HepG2 (cell line): Measurements from ENCODE around the gene ANO6. TPM values are rescaled to one million over a fixed set of nuclear protein-coding genes. Genes with fewer than 3 reads are reported as not detected.

Experiments
- ATAC-seq: fragments of 200-7000 bp; cut with Tn5 transposase; 3 replicates; pipeline ENCODE4 v1.9.1; 2020; ENCODE audit warnings: mild to moderate bottlenecking, moderate library complexity
- BruUV-seq: library from RNA; stranded (reverse); fragments of 400-500 nt; replicated peaks from 2 replicates; lab custom pipeline; 2021; lab: Mats Ljungman, UMichigan
- CTCF ChIA-PET: fragments of 300-600 bp; formaldehyde crosslinking; extraction: SDS; loops from one replicate; lab custom pipeline; 2021; ENCODE audit warnings: low total read pairs, inconsistent platforms, low intra/inter-chr PET ratio; lab: Yijun Ruan, JAX
- POLR2A ChIA-PET: fragments of 350-600 bp; sonication (Branson Sonifier 250); formaldehyde crosslinking; loops from one replicate; lab custom pipeline; 2020; ENCODE audit warnings: antibody characterized with exemption, inconsistent platforms; lab: Yijun Ruan, JAX
- DNase-seq: peaks from one replicate; pipeline ENCODE4 v3.0.0-alpha.2; 2015; ENCODE audit warnings: low spot score
- FAIRE-seq: peaks from 3 replicates; lab custom pipeline; 2011; peaks lifted over from hg19 to GRCh38; lab: Jason Lieb, UNC
- H2AFZ ChIP-seq: one replicate; pipeline ENCODE4 v1.6.1; 2011; ENCODE audit warnings: low read length, inconsistent platforms
- H3K27ac ChIP-seq: fragments of 300-600 bp; 3 replicates; pipeline ENCODE4 v1.8.0; 2011; ENCODE audit warnings: mixed run types, mild to moderate bottlenecking, mixed read lengths, low read length, inconsistent platforms; ENCODE audit not compliant: insufficient read depth; ENCODE audit errors: extremely low read length
- H3K27me3 ChIP-seq, 2 experiments: fragments of 200-600 bp in 1 of 2; 2 replicates in 1 of 2; 3 replicates in 1 of 2; pipeline versions ENCODE4 v1.6.0 to v1.8.0; 2011; ENCODE audit warnings: low read length in 2 of 2, mild to moderate bottlenecking in 2 of 2, moderate library complexity in 2 of 2, inconsistent platforms in 1 of 2; ENCODE audit not compliant: insufficient read depth in 2 of 2, control insufficient read depth in 1 of 2
- H3K36me3 ChIP-seq, 2 experiments: fragments of 200-600 bp in 1 of 2; replicated peaks in 1 of 2; 2 replicates in 1 of 2; 3 replicates in 1 of 2; pipeline versions ENCODE4 v1.5.1 to v1.8.0; 2011; ENCODE audit warnings: low read length in 2 of 2, inconsistent platforms in 1 of 2; ENCODE audit not compliant: insufficient read depth in 2 of 2, control insufficient read depth in 1 of 2
- H3K4me1 ChIP-seq: 2 replicates; pipeline ENCODE4 v1.5.1; 2012; ENCODE audit warnings: low read length, inconsistent platforms; ENCODE audit not compliant: insufficient read depth
- H3K4me2 ChIP-seq: 2 replicates; pipeline ENCODE4 v1.6.0; 2011; ENCODE audit warnings: low read depth, low read length, inconsistent platforms
- H3K4me3 ChIP-seq, 3 experiments: fragments of 200-600 bp in 1 of 3; sonication (generic), shearing (Covaris generic) in 1 of 3; replicated peaks in 1 of 3; 2 replicates each; pipeline ENCODE4 v1.5.1; 2011 to 2016; ENCODE audit warnings: low read length in 3 of 3, inconsistent platforms in 2 of 3, low read depth in 2 of 3, mild to moderate bottlenecking in 2 of 3, control low read depth in 1 of 3, mixed read lengths in 1 of 3; ENCODE audit not compliant: insufficient read depth in 1 of 3
- H3K79me2 ChIP-seq: one replicate; pipeline ENCODE4 v1.6.1; 2011; ENCODE audit warnings: low read length, inconsistent platforms; ENCODE audit not compliant: insufficient read depth
- H3K9ac ChIP-seq: 2 replicates; pipeline ENCODE4 v1.6.0; 2011; ENCODE audit warnings: mild to moderate bottlenecking, low read depth, low read length, inconsistent platforms; ENCODE audit not compliant: insufficient read depth
- H3K9me3 ChIP-seq: 2 replicates; pipeline ENCODE4 v1.5.1; 2012; ENCODE audit warnings: mild to moderate bottlenecking, low read length
- H4K20me1 ChIP-seq: 2 replicates; pipeline ENCODE4 v1.6.0; 2011; ENCODE audit warnings: inconsistent platforms, mild to moderate bottlenecking, low read length, moderate library complexity; ENCODE audit not compliant: insufficient read depth
- CHCHD3 ChIP-seq: sonication (generic); formaldehyde crosslinking; IDR thresholded peaks from 2 replicates; pipeline ENCODE4 v1.8.0; 2022; ENCODE audit warnings: mild to moderate bottlenecking, missing genetic modification reagents, moderate library complexity
- HINFP ChIP-seq: sonication (generic); formaldehyde crosslinking; IDR thresholded peaks from 2 replicates; pipeline ENCODE4 v1.4.0; 2020; ENCODE audit warnings: low read depth, mild to moderate bottlenecking, missing genetic modification reagents
- NCOA5 ChIP-seq: sonication (generic); formaldehyde crosslinking; IDR thresholded peaks from 2 replicates; pipeline ENCODE4 v1.4.0; 2020; ENCODE audit warnings: missing genetic modification reagents
- ONECUT2 ChIP-seq: sonication (generic); formaldehyde crosslinking; IDR thresholded peaks from 2 replicates; pipeline ENCODE4 v1.4.0; 2020; ENCODE audit warnings: missing genetic modification reagents
- RARG ChIP-seq: sonication (generic); formaldehyde crosslinking; IDR thresholded peaks from 2 replicates; pipeline ENCODE4 v1.4.0; 2020; ENCODE audit warnings: low read depth, mild to moderate bottlenecking, missing genetic modification reagents
- SMC3 ChIP-seq: IDR thresholded peaks from 2 replicates; pipeline ENCODE4 v1.6.1; 2011; ENCODE audit warnings: low read length, improper control_type of control experiment
- ZBED4 ChIP-seq: sonication (generic); formaldehyde crosslinking; IDR thresholded peaks from 2 replicates; pipeline ENCODE4 v1.4.0; 2020; ENCODE audit warnings: missing genetic modification reagents, borderline replicate concordance
- ZFP82 ChIP-seq: sonication (generic); formaldehyde crosslinking; IDR thresholded peaks from 2 replicates; pipeline ENCODE4 v1.5.1; 2020; ENCODE audit warnings: mild to moderate bottlenecking, missing genetic modification reagents, borderline replicate concordance
- ZNF234 ChIP-seq: sonication (generic); formaldehyde crosslinking; conservative IDR thresholded peaks from 2 replicates; pipeline ENCODE4 v1.5.1; 2020; ENCODE audit warnings: mild to moderate bottlenecking, missing genetic modification reagents
- ZNF3 ChIP-seq: IDR thresholded peaks from 2 replicates; pipeline ENCODE4 v1.7.0; 2017; ENCODE audit warnings: inconsistent platforms
- ZNF609 ChIP-seq: sonication (generic); formaldehyde crosslinking; IDR thresholded peaks from 2 replicates; pipeline ENCODE4 v1.4.0; 2020; ENCODE audit warnings: mild to moderate bottlenecking, missing genetic modification reagents, borderline replicate concordance
- WGBS: methylation state at CpG from one replicate; pipeline ENCODE4 v1.1.6; 2017; ENCODE audit warnings: low lambda C conversion rate; 5-methylcytosine and 5-hydroxymethylcytosine counted together
- in situ Hi-C: cut with HindIII; loops from 2 replicates; pipeline ENCODE4 v1.10.0; 2017; ENCODE audit warnings: low pct_unique_long_range_greater_than_20kb; ENCODE audit not compliant: extremely low pct_ligation_motif_present
- intact Hi-C: fragments of 100-400 bp; cut with micrococcal nuclease; formaldehyde crosslinking; loops from one replicate; pipeline ENCODE4 v1.10.0; 2022; ENCODE audit not compliant: unreplicated experiment
- polyA plus RNA-seq, 8 experiments: library from polyadenylated mRNA; depleted of rRNA in 3 of 8; stranded (reverse) in 7 of 8; unstranded in 1 of 8; fragments of >200 nt; fragmentation: Illumina TruSeq in 4 of 8; extraction: Trizol in 4 of 8; gene quantifications; 2 replicates each; pipeline versions ENCODE4 v1.2.1 to v1.2.3, GENCODE V29; 2011 to 2016; ENCODE audit warnings: low read depth in 4 of 8, missing spikeins in 1 of 8, mixed read lengths in 1 of 8; ENCODE audit not compliant: insufficient read depth in 1 of 8
- total RNA-seq, 5 experiments: library from RNA; depleted of rRNA; stranded (reverse); fragments of >200 nt; fragmentation: Illumina TruSeq; extraction: Trizol; gene quantifications; 2 replicates each; pipeline ENCODE4 v1.2.3, GENCODE V29; 2016; ENCODE audit warnings: low read depth in 1 of 5

The ANO6 gene
- total and polyA plus RNA-seq, 2 of the 13 experiments (the other 11 are each of a cell fraction or from before 2014, with no cell fraction given), result 37.8 to 57.1 TPM

GRCh38 chr12:45263587-45263986, 47.7 kb downstream of the ANO6 start:
- POLR2A ChIA-PET, result no interaction called here
- Histone ChIP-seq H3K4me1 (peaks cover 52% of the 10 kb centered on the region), H3K4me2 (no peak overlapping the region), H2AFZ (no peak overlapping the region), H3K4me3 (no peak overlapping the region), H4K20me1 (0 out of 2 replicates have a peak, but pooled peaks cover 2% of the 10 kb centered on the region), H3K9me3 (no peaks in the 10 kb centered on the region), H3K27ac (no peak overlapping the region), H3K36me3 (no peaks in the 10 kb centered on the region), H3K79me2 (peaks cover 16% of the 10 kb centered on the region), H3K9ac (no peak overlapping the region), H3K27me3 (no peaks in the 10 kb centered on the region)
- no TSS peak for BruUV-seq
- 86% methylated on average over 3 of the region's 3 CpGs for WGBS
- ATAC-seq (no peak), DNase-seq (no peak), FAIRE-seq (no peak)
- in situ Hi-C loops, result loop anchor here (5.0 kb wide), 1 partner anchor 36 kb away; no protein-coding TSS in a partner anchor
- CTCF ChIA-PET, result no interaction called here
- intact Hi-C loops, result loop anchor here (5.0 kb wide), 1 partner anchor 46 kb away; the partner anchor contains the start of gene ANO6
- TF ChIP-seq CHCHD3, result no peak
- no peak for TF ChIP-seq ZNF609 (CRISPR knock-in tag)
- TF ChIP-seq ONECUT2 (CRISPR knock-in tag), result no peak
- TF ChIP-seq ZNF3 (CRISPR knock-in tag), result no peak
- TF ChIP-seq ZBED4 (CRISPR knock-in tag), result no peak
- TF ChIP-seq HINFP (CRISPR knock-in tag), result no peak
- TF ChIP-seq ZNF234 (CRISPR knock-in tag), result no peak
- no peak for TF ChIP-seq SMC3
- no peak for TF ChIP-seq RARG
- no peak for TF ChIP-seq NCOA5 (CRISPR knock-in tag)
- TF ChIP-seq ZFP82 (CRISPR knock-in tag), result no peak
